Smooth muscle cell (in vitro differentiated cells): ENCODE measurements around the gene AACS. TPM values are rescaled to one million over a fixed set of nuclear protein-coding genes. Genes with fewer than 3 reads are reported as not detected.

Source experiments
- DNase-seq: peaks from one replicate; lab custom pipeline; 2025; ENCODE audit not compliant: unreplicated experiment; lab: John Stamatoyannopoulos, UW
- H2AFZ ChIP-seq: fragments of 200-600 bp; sonication (generic); 2 replicates; pipeline ENCODE4 v1.6.0; 2016; ENCODE audit warnings: antibody characterized with exemption, low read depth, mild to moderate bottlenecking
- H3F3A ChIP-seq: fragments of 200-600 bp; sonication (generic); 2 replicates; pipeline ENCODE4 v1.6.0; 2017; ENCODE audit warnings: antibody characterized with exemption, low read depth
- H3K27ac ChIP-seq: fragments of 200-600 bp; sonication (generic); 2 replicates; pipeline ENCODE4 v1.5.1; 2016; ENCODE audit warnings: low read depth, mild to moderate bottlenecking
- H3K27me3 ChIP-seq: fragments of 200-600 bp; sonication (generic); 2 replicates; pipeline ENCODE4 v1.6.1; 2016; ENCODE audit warnings: low read depth, mild to moderate bottlenecking
- H3K36me3 ChIP-seq: fragments of 200-600 bp; sonication (generic); 2 replicates; pipeline ENCODE4 v1.5.1; 2016; ENCODE audit warnings: low read depth
- H3K4me1 ChIP-seq: fragments of 200-600 bp; sonication (generic); 2 replicates; pipeline ENCODE4 v1.5.1; 2016; ENCODE audit warnings: low read depth
- H3K4me2 ChIP-seq: fragments of 200-600 bp; sonication (generic); 2 replicates; pipeline ENCODE4 v1.6.0; 2016; ENCODE audit warnings: mild to moderate bottlenecking
- H3K4me3 ChIP-seq: fragments of 200-600 bp; sonication (generic); 2 replicates; pipeline ENCODE4 v1.5.1; 2016; ENCODE audit warnings: mild to moderate bottlenecking
- H3K79me2 ChIP-seq: fragments of 200-600 bp; sonication (generic); 2 replicates; pipeline ENCODE4 v1.6.0; 2016; ENCODE audit warnings: low read depth, mild to moderate bottlenecking
- H3K9ac ChIP-seq: fragments of 200-600 bp; sonication (generic); 2 replicates; pipeline ENCODE4 v1.6.0; 2016; ENCODE audit warnings: low read depth
- H3K9me3 ChIP-seq: fragments of 200-600 bp; sonication (generic); replicated peaks from 2 replicates; pipeline ENCODE4 v1.5.1; 2016; ENCODE audit warnings: low read depth
- H4K20me1 ChIP-seq: fragments of 200-600 bp; sonication (generic); 2 replicates; pipeline ENCODE4 v1.6.0; 2016; ENCODE audit warnings: low read depth
- CTCF ChIP-seq: fragments of 200-600 bp; sonication (generic); IDR thresholded peaks from 2 replicates; pipeline ENCODE4 v1.5.1; 2017; ENCODE audit warnings: borderline replicate concordance, mild to moderate bottlenecking, antibody characterized with exemption; ENCODE audit not compliant: insufficient read depth, poor library complexity, severe bottlenecking
- WGBS: methylation state at CpG from one replicate; pipeline ENCODE4 v1.1.7; 2016; ENCODE audit warnings: low lambda C conversion rate; 5-methylcytosine and 5-hydroxymethylcytosine counted together
- polyA plus RNA-seq: library from polyadenylated mRNA; unstranded; fragments of >200 nt; fragmentation: Nextera tagmentation; extraction: Ambion mirVana; gene quantifications from 2 replicates; pipeline ENCODE4 v1.2.1, GENCODE V29; 2016
- total RNA-seq: library from RNA; depleted of rRNA; stranded (reverse); fragments of >200 nt; gene quantifications from 2 replicates; pipeline ENCODE4 v1.2.3, GENCODE V29; 2014

AACS gene
- total and polyA plus RNA-seq, 2 experiments from 2014 or later, result 8.0 to 15.6 TPM

- 97% methylated on average over 12 of the region's 12 CpGs for WGBS
- H3K4me2 ChIP-seq, result no peak overlapping the region
- no peaks in the 10 kb centered on the region for H3K36me3 ChIP-seq
- H2AFZ ChIP-seq, result no peak overlapping the region
- no peaks in the 10 kb centered on the region for H3K9me3 ChIP-seq
- TF ChIP-seq CTCF, result no peak
- H3K4me3 ChIP-seq, result no peak overlapping the region
- no peaks in the 10 kb centered on the region for H3F3A ChIP-seq
- H3K27ac ChIP-seq, result no peak overlapping the region
- H3K9ac ChIP-seq, result no peak overlapping the region
- DNase-seq, result no peak
- H3K79me2 ChIP-seq, result no peaks in the 10 kb centered on the region
- H3K27me3 ChIP-seq, result no peaks in the 10 kb centered on the region
- no peaks in the 10 kb centered on the region for H3K4me1 ChIP-seq
- peaks cover 55% of the 10 kb centered on the region for H4K20me1 ChIP-seq
These were observed 32.2 kb downstream of the AACS start for GRCh38 chr12:125097427-125097826.

DNA sequence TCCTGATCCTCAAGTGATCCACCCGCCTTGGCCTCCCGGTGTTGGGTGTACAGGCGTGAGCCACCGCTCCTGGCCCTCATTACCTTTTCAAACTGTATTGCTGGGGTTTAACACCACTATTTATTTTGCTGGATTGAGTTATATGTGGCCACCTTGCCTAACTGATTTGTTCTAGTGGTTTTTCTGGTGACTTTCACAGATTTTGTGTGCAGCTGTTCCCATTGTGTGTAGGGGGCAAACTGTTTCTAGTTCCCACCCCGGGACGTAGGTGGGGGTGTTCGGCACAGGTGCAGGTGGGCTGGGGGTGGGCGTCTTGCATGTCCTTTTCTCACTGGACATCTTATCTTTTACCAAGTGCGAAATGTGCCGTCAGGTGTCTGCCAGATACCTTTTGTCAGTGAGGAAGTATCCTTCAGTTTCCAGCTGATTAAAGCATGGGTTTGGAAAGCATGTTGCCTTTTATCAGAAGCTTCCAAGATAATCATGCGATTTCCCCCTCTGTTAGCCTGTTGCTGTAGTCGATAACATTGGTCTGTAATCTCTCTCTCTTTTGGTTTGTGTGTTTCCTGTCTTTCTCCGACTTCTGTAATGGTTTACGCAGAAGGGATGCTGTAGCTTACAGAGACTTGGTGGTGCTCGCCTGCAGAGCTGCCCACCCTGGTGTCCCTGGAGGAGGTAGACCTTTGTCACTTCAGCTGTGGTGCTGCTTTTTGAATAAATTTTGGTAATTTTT is 33.6 kb downstream of the AACS start:
- peaks cover 55% of the 10 kb centered on the region for H4K20me1 ChIP-seq
- H3K4me1 ChIP-seq, result no peaks in the 10 kb centered on the region

DNA sequence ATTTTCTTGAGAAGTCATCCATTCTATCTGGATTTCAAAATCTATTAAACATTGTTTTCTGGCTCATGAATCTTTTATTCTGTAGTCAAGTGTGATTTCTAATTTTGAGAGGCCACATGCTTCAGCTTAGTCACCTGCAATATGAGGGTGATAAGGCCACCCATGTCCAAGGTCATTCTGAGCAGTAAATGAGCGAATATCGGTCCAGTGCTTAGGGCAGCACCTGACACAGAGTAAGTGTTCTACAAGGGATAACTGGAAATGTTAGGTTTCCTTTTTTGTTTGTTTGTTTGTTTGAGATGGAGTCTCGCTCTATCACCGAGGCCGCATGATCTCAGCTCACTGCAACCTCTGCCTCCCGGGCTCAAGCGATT is 34.2 kb downstream of the AACS start:
- no peak overlapping the region for H3K27ac ChIP-seq
- no peak for TF ChIP-seq CTCF
- no peaks in the 10 kb centered on the region for H3K4me1 ChIP-seq

More for the DNA sequence above, 33.6 kb downstream of the AACS start:
- Histone ChIP-seq H3K27ac (no peak overlapping the region), H3F3A (no peaks in the 10 kb centered on the region), H3K4me3 (no peak overlapping the region), H3K36me3 (no peaks in the 10 kb centered on the region), H3K9ac (no peak overlapping the region), H3K79me2 (no peaks in the 10 kb centered on the region), H2AFZ (no peak overlapping the region), H3K27me3 (no peaks in the 10 kb centered on the region), H3K9me3 (no peaks in the 10 kb centered on the region), H3K4me2 (no peak overlapping the region)
- no peak for TF ChIP-seq CTCF
- no peak for DNase-seq
- WGBS, result 91% methylated on average over 15 of the region's 15 CpGs

More for the DNA sequence above, 34.2 kb downstream of the AACS start:
- no peaks in the 10 kb centered on the region for H3K9me3 ChIP-seq
- H3K9ac ChIP-seq, result no peak overlapping the region
- 98% methylated on average over 7 of the region's 7 CpGs for WGBS
- no peak overlapping the region for H3K4me3 ChIP-seq
- H4K20me1 ChIP-seq, result peaks cover 51% of the 10 kb centered on the region
- H3K36me3 ChIP-seq, result no peaks in the 10 kb centered on the region
- H3F3A ChIP-seq, result no peaks in the 10 kb centered on the region
- no peak overlapping the region for H2AFZ ChIP-seq
- H3K27me3 ChIP-seq, result no peaks in the 10 kb centered on the region
- no peak for DNase-seq
- H3K4me2 ChIP-seq, result no peak overlapping the region
- H3K79me2 ChIP-seq, result no peaks in the 10 kb centered on the region
